IMR-90 (cell line): ENCODE measurements around the gene HHATL. TPM values are rescaled to one million over a fixed set of nuclear protein-coding genes. Genes with fewer than 3 reads are reported as not detected.

Source experiments
- ATAC-seq: fragments of 200-7000 bp; cut with Tn5 transposase; 2 replicates; pipeline ENCODE4 v1.9.1; 2020; ENCODE audit warnings: low read depth, mild to moderate bottlenecking, moderate library complexity
- BruUV-seq: library from RNA; stranded (reverse); fragments of 400-500 nt; replicated peaks from 2 replicates; lab custom pipeline; 2021; lab: Mats Ljungman, UMichigan
- CTCF ChIA-PET: fragments of 300-600 bp; formaldehyde crosslinking; extraction: SDS; loops from one replicate; lab custom pipeline; 2021; ENCODE audit warnings: antibody characterized with exemption; lab: Yijun Ruan, JAX
- POLR2A ChIA-PET: fragments of 300-600 bp; sonication (Branson Sonifier 250); formaldehyde crosslinking; loops from one replicate; lab custom pipeline; 2022; ENCODE audit warnings: antibody characterized with exemption; ENCODE audit not compliant: unreplicated experiment; lab: Charles Lee
- DNase-seq: peaks from one replicate; pipeline ENCODE4 v3.0.0; 2013
- H2AFZ ChIP-seq: replicated peaks from 2 replicates; pipeline ENCODE3; 2013; ENCODE audit warnings: low read length, mild to moderate bottlenecking; ENCODE audit not compliant: poor library complexity
- H2AK5ac ChIP-seq: 2 replicates; pipeline ENCODE4 v1.6.1; 2013; ENCODE audit warnings: low read depth, low read length, inconsistent platforms
- H2AK9ac ChIP-seq: replicated peaks from 2 replicates; pipeline ENCODE3; 2013; ENCODE audit warnings: mild to moderate bottlenecking, low read depth, low read length, moderate library complexity; ENCODE audit not compliant: poor library complexity
- H2BK120ac ChIP-seq: 2 replicates; pipeline ENCODE4 v1.6.1; 2013; ENCODE audit warnings: low read depth, low read length, inconsistent platforms
- H2BK15ac ChIP-seq: 3 replicates; pipeline ENCODE4 v1.6.1; 2013; ENCODE audit warnings: low read depth, low read length, inconsistent platforms
- H2BK20ac ChIP-seq: 2 replicates; pipeline ENCODE4 v1.6.1; 2013; ENCODE audit warnings: low read depth, mild to moderate bottlenecking, inconsistent platforms, low read length, moderate library complexity
- H2BK5ac ChIP-seq: 2 replicates; pipeline ENCODE4 v1.6.1; 2013; ENCODE audit warnings: mild to moderate bottlenecking, low read depth, low read length, inconsistent platforms; ENCODE audit not compliant: poor library complexity, severe bottlenecking
- H3K14ac ChIP-seq: replicated peaks from 2 replicates; pipeline ENCODE4 v1.6.1; 2013; ENCODE audit warnings: low read depth, low read length, inconsistent platforms
- H3K18ac ChIP-seq: 2 replicates; pipeline ENCODE4 v1.6.1; 2013; ENCODE audit warnings: low read depth, low read length, control low read depth
- H3K23ac ChIP-seq: 2 replicates; pipeline ENCODE4 v1.6.1; 2013; ENCODE audit warnings: low read depth, low read length, inconsistent platforms
- H3K27ac ChIP-seq: 2 replicates; pipeline ENCODE4 v1.5.1; 2013; ENCODE audit warnings: mild to moderate bottlenecking, control low read depth, low read length; ENCODE audit not compliant: insufficient read depth
- H3K27me3 ChIP-seq: 2 replicates; pipeline ENCODE4 v1.6.1; 2013; ENCODE audit warnings: low read length; ENCODE audit not compliant: control insufficient read depth, insufficient read depth
- H3K36me3 ChIP-seq: 2 replicates; pipeline ENCODE4 v1.6.1; 2013; ENCODE audit warnings: low read length, mixed read lengths; ENCODE audit not compliant: control insufficient read depth, insufficient read depth
- H3K4ac ChIP-seq: 2 replicates; pipeline ENCODE4 v1.6.1; 2013; ENCODE audit warnings: low read depth, low read length, inconsistent platforms
- H3K4me1 ChIP-seq: 2 replicates; pipeline ENCODE4 v1.6.1; 2013; ENCODE audit warnings: low read length, mixed read lengths; ENCODE audit not compliant: control insufficient read depth, insufficient read depth
- H3K4me2 ChIP-seq: 2 replicates; pipeline ENCODE4 v1.6.1; 2013; ENCODE audit warnings: low read depth, mild to moderate bottlenecking, control low read depth, low read length, moderate library complexity
- H3K4me3 ChIP-seq: 2 replicates; pipeline ENCODE4 v1.5.1; 2013; ENCODE audit warnings: low read depth, mild to moderate bottlenecking, control low read depth, low read length, moderate library complexity; ENCODE audit not compliant: insufficient read depth
- H3K56ac ChIP-seq: 2 replicates; pipeline ENCODE4 v1.6.1; 2013; ENCODE audit warnings: low read length, inconsistent platforms; ENCODE audit not compliant: insufficient read depth; ENCODE audit errors: extremely low read depth
- H3K79me1 ChIP-seq, 2 experiments: 2 replicates each; pipeline ENCODE4 v1.6.1; 2013; ENCODE audit warnings: low read length in 2 of 2, inconsistent platforms in 1 of 2, low read depth in 1 of 2
- H3K9ac ChIP-seq: 2 replicates; pipeline ENCODE4 v1.6.1; 2013; ENCODE audit warnings: low read depth, low read length, control low read depth
- H3K9me1 ChIP-seq: 2 replicates; pipeline ENCODE4 v1.6.1; 2013; ENCODE audit warnings: low read length, inconsistent platforms; ENCODE audit not compliant: insufficient read depth
- H3K9me3 ChIP-seq: 2 replicates; pipeline ENCODE4 v1.6.1; 2013; ENCODE audit warnings: low read length; ENCODE audit not compliant: control insufficient read depth, insufficient read depth
- H4K20me1 ChIP-seq: 2 replicates; pipeline ENCODE4 v1.6.1; 2013; ENCODE audit warnings: low read length, inconsistent platforms; ENCODE audit not compliant: insufficient read depth
- H4K5ac ChIP-seq: 2 replicates; pipeline ENCODE4 v1.6.1; 2013; ENCODE audit warnings: mild to moderate bottlenecking, low read depth, low read length, control low read depth
- H4K8ac ChIP-seq, 2 experiments: 2 replicates each; pipeline ENCODE4 v1.6.1; 2013; ENCODE audit warnings: low read depth in 2 of 2, low read length in 2 of 2, control low read depth in 1 of 2, inconsistent platforms in 1 of 2
- H4K91ac ChIP-seq: 2 replicates; pipeline ENCODE4 v1.6.1; 2013; ENCODE audit warnings: low read depth, low read length, inconsistent platforms; ENCODE audit not compliant: insufficient read depth
- BHLHE40 ChIP-seq: fragments of 150-350 bp; IDR thresholded peaks from 2 replicates; pipeline ENCODE4 v1.6.1; 2016; ENCODE audit warnings: mild to moderate bottlenecking, low read depth, low read length
- CEBPB ChIP-seq: IDR thresholded peaks from 2 replicates; pipeline ENCODE4 v1.6.1; 2012; ENCODE audit warnings: low read depth, low read length, improper control_type of control experiment
- CHD1 ChIP-seq: IDR thresholded peaks from 2 replicates; pipeline ENCODE4 v1.6.1; 2012; ENCODE audit warnings: low read depth, low read length, improper control_type of control experiment
- FOS ChIP-seq: fragments of 150-350 bp; IDR thresholded peaks from 2 replicates; pipeline ENCODE4 v1.6.1; 2016; ENCODE audit warnings: low read depth, low read length
- MAFK ChIP-seq: IDR thresholded peaks from 2 replicates; pipeline ENCODE4 v1.6.1; 2012; ENCODE audit warnings: low read depth, low read length, improper control_type of control experiment
- MAZ ChIP-seq: IDR thresholded peaks from 2 replicates; pipeline ENCODE4 v1.6.1; 2012; ENCODE audit warnings: low read depth, mild to moderate bottlenecking, low read length, improper control_type of control experiment, moderate library complexity, borderline replicate concordance
- MXI1 ChIP-seq: IDR thresholded peaks from 2 replicates; pipeline ENCODE4 v1.6.1; 2012; ENCODE audit warnings: low read depth, mild to moderate bottlenecking, low read length, moderate library complexity, borderline replicate concordance
- NFE2L2 ChIP-seq: fragments of 150-350 bp; IDR thresholded peaks from 2 replicates; pipeline ENCODE4 v1.6.1; 2016; ENCODE audit warnings: low read depth, mild to moderate bottlenecking, low read length
- POLR2A ChIP-seq: IDR thresholded peaks from 2 replicates; pipeline ENCODE4 v1.6.1; 2012; ENCODE audit warnings: mild to moderate bottlenecking, low read depth, low read length
- RAD21 ChIP-seq: IDR thresholded peaks from 2 replicates; pipeline ENCODE4 v1.6.1; 2012; ENCODE audit warnings: low read length, improper control_type of control experiment
- RCOR1 ChIP-seq: IDR thresholded peaks from 2 replicates; pipeline ENCODE4 v1.6.1; 2012; ENCODE audit warnings: mild to moderate bottlenecking, low read length, improper control_type of control experiment; ENCODE audit not compliant: insufficient replicate concordance
- RFX5 ChIP-seq: IDR thresholded peaks from 2 replicates; pipeline ENCODE4 v1.8.0; 2012; ENCODE audit warnings: low read depth, mild to moderate bottlenecking, low read length, moderate library complexity
- SMC3 ChIP-seq: fragments of 150-350 bp; IDR thresholded peaks from 2 replicates; pipeline ENCODE4 v1.6.1; 2016; ENCODE audit warnings: low read depth, mild to moderate bottlenecking, antibody characterized with exemption, low read length, moderate library complexity
- WGBS, 2 experiments: methylation state at CpG; one replicate each; pipeline versions ENCODE4 v1.1.5 to v1.1.7; 2013; ENCODE audit warnings: missing lambda C conversion rate in 2 of 2; ENCODE audit not compliant: insufficient read length in 1 of 2; ENCODE audit errors: extremely low coverage in 2 of 2; 5-methylcytosine and 5-hydroxymethylcytosine counted together
- dilution Hi-C: fragments of 300-500 bp; cut with HindIII; formaldehyde crosslinking; loops from one replicate; pipeline ENCODE4 v1.14.3; 2018; ENCODE audit warnings: low sequenced_read_pairs; ENCODE audit not compliant: unreplicated experiment
- in situ Hi-C: fragments of 300-500 bp; cut with MboI; formaldehyde crosslinking; loops from 3 replicates; pipeline ENCODE4 v1.14.3; 2019; ENCODE audit warnings: low sequenced_read_pairs, inconsistent platforms, mixed read lengths
- intact Hi-C: fragments of 100-400 bp; cut with micrococcal nuclease; formaldehyde crosslinking; loops from 2 replicates; pipeline ENCODE4 v1.10.0; 2022
- polyA plus RNA-seq, 3 experiments: library from polyadenylated mRNA; depleted of rRNA; stranded (reverse); fragments of >200 nt; gene quantifications; 2 replicates each; pipeline ENCODE4 v1.2.3, GENCODE V29; 2012; ENCODE audit warnings: low replicate concordance in 1 of 3
- total RNA-seq: library from RNA; depleted of rRNA; stranded (reverse); fragments of >200 nt; gene quantifications from 2 replicates; pipeline ENCODE4 v1.2.3, GENCODE V29; 2012
- TF ChIP-seq, protein P1 (sequence below): conservative IDR thresholded peaks from 2 replicates; pipeline ENCODE4 v1.5.1; 2012; ENCODE audit warnings: mild to moderate bottlenecking, low read depth, low read length, improper control_type of control experiment
- TF ChIP-seq, protein P2 (sequence below): fragments of 150-350 bp; IDR thresholded peaks from 2 replicates; pipeline ENCODE4 v1.6.1; 2017; ENCODE audit warnings: mild to moderate bottlenecking, antibody characterized with exemption, low read length, low read depth
- TF ChIP-seq, protein P3 (sequence below): fragments of 150-350 bp; IDR thresholded peaks from 2 replicates; pipeline ENCODE4 v1.6.1; 2016; ENCODE audit warnings: low read depth, mild to moderate bottlenecking, low read length, moderate library complexity, borderline replicate concordance

Gene HHATL
- total and polyA plus RNA-seq, 2 of the 4 experiments (the other 2 are of a cell fraction) = not detected

DNA sequence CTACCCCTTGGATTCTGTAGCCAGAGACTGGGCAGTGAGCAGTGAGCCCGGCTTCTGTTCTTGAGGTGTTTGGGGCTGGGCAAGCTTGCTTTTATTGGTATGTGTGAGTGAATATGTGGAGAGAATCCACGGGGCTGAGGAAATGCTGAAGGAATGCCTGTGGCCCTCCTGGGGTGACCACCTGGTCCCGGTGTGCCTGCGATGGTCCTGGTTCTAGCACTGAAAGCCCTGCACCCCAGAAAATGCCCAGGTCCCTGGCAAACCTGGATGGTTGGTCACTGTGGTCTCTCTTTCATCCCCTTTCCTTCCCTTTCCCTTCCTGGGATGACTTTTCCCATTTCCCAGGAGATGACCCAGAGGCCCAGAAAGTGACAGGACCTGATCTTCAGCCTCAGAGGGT, 44.9 kb downstream of the HHATL start:
- no peak overlapping the region for H2BK15ac ChIP-seq
- ChIA-PET CTCF (no interaction called here), POLR2A (no interaction called here)
- intact Hi-C loops (loop anchor here (5.0 kb wide), 1 partner anchor 565 kb away; the partner anchor contains the start of gene TRAK1), in situ Hi-C loops (no loop called here), dilution Hi-C loops (no loop called here)
- DNase-seq (no peak), ATAC-seq (no peak)
- H2BK5ac ChIP-seq = no peak overlapping the region
- no peak overlapping the region for H3K4me3 ChIP-seq
- H2AK5ac ChIP-seq = no peak overlapping the region
- H3K4me1 ChIP-seq = peaks cover 19% of the 10 kb centered on the region
- H3K9ac ChIP-seq = no peak overlapping the region
- no peak overlapping the region for H3K23ac ChIP-seq
- no peaks in the 10 kb centered on the region for H3K27me3 ChIP-seq
- H3K36me3 ChIP-seq = peaks cover 21% of the 10 kb centered on the region; the same call in 1 of the 2 replicates
- no peak overlapping the region for H4K8ac ChIP-seq
- H3K27ac ChIP-seq = no peak overlapping the region
- no peak overlapping the region for H4K91ac ChIP-seq
- H3K9me3 ChIP-seq = no peaks in the 10 kb centered on the region
- H3K79me1 ChIP-seq = peaks cover 18 to 59% of the 10 kb centered on the region in 2 experiments
- H4K5ac ChIP-seq = no peak overlapping the region
- H3K9me1 ChIP-seq = peaks cover 31% of the 10 kb centered on the region
- no peak overlapping the region for H3K14ac ChIP-seq
- TF ChIP-seq CHD1 (no peak), MXI1 (no peak), NFE2L2 (no peak), MAZ (no peak), BHLHE40 (no peak), POLR2A (no peak), RCOR1 (no peak), MAFK (no peak), SMC3 (no peak), CEBPB (no peak), RFX5 (no peak), RAD21 (no peak), FOS (no peak)
- TF ChIP-seq, protein P1, sequence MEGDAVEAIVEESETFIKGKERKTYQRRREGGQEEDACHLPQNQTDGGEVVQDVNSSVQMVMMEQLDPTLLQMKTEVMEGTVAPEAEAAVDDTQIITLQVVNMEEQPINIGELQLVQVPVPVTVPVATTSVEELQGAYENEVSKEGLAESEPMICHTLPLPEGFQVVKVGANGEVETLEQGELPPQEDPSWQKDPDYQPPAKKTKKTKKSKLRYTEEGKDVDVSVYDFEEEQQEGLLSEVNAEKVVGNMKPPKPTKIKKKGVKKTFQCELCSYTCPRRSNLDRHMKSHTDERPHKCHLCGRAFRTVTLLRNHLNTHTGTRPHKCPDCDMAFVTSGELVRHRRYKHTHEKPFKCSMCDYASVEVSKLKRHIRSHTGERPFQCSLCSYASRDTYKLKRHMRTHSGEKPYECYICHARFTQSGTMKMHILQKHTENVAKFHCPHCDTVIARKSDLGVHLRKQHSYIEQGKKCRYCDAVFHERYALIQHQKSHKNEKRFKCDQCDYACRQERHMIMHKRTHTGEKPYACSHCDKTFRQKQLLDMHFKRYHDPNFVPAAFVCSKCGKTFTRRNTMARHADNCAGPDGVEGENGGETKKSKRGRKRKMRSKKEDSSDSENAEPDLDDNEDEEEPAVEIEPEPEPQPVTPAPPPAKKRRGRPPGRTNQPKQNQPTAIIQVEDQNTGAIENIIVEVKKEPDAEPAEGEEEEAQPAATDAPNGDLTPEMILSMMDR = no peak
- TF ChIP-seq, protein P2, sequence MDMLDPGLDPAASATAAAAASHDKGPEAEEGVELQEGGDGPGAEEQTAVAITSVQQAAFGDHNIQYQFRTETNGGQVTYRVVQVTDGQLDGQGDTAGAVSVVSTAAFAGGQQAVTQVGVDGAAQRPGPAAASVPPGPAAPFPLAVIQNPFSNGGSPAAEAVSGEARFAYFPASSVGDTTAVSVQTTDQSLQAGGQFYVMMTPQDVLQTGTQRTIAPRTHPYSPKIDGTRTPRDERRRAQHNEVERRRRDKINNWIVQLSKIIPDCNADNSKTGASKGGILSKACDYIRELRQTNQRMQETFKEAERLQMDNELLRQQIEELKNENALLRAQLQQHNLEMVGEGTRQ = no peak
- TF ChIP-seq, protein P3, sequence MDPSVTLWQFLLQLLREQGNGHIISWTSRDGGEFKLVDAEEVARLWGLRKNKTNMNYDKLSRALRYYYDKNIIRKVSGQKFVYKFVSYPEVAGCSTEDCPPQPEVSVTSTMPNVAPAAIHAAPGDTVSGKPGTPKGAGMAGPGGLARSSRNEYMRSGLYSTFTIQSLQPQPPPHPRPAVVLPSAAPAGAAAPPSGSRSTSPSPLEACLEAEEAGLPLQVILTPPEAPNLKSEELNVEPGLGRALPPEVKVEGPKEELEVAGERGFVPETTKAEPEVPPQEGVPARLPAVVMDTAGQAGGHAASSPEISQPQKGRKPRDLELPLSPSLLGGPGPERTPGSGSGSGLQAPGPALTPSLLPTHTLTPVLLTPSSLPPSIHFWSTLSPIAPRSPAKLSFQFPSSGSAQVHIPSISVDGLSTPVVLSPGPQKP = no peak
- H2AFZ ChIP-seq = no peak overlapping the region
- H2BK20ac ChIP-seq = no peak overlapping the region
- H3K4ac ChIP-seq = no peak overlapping the region
- no peak overlapping the region for H2BK120ac ChIP-seq
- H2AK9ac ChIP-seq = no peak overlapping the region
- H3K18ac ChIP-seq = no peak overlapping the region
- 60% methylated on average over 1 of the region's 4 CpGs; no CpG with 5 or more reads in 1 of the 2 experiments for WGBS, 2 experiments
- H3K56ac ChIP-seq = no peak overlapping the region
- H3K4me2 ChIP-seq = no peak overlapping the region
- no TSS peak for BruUV-seq
- H4K20me1 ChIP-seq = peaks cover 30% of the 10 kb centered on the region
